Retinal pigment epithelial cell (primary cell): ENCODE data around the gene RBM12.
A peak's percentile ranks its signal among the peaks of the same experiment; 100 is the strongest.
"Not testable (repeated sequence)": the region's sequence is repeated elsewhere in the genome, so short reads cannot be mapped to it uniquely, and the experiment has no call there.

Experiments
- DNase-seq: peaks from one replicate; pipeline ENCODE4 v3.0.0-alpha.2; 2010; ENCODE audit warnings: low read depth
- H3K4me3 ChIP-seq: 2 replicates; pipeline ENCODE4 v1.5.1; 2011; ENCODE audit warnings: mild to moderate bottlenecking, low read length, control low read depth, moderate library complexity
- TF ChIP-seq, protein P1 (sequence below): conservative IDR thresholded peaks from 2 replicates; pipeline ENCODE4 v1.5.1; 2011; ENCODE audit warnings: low read depth, low read length, control low read depth, inconsistent platforms

The RBM12 gene

DNA sequence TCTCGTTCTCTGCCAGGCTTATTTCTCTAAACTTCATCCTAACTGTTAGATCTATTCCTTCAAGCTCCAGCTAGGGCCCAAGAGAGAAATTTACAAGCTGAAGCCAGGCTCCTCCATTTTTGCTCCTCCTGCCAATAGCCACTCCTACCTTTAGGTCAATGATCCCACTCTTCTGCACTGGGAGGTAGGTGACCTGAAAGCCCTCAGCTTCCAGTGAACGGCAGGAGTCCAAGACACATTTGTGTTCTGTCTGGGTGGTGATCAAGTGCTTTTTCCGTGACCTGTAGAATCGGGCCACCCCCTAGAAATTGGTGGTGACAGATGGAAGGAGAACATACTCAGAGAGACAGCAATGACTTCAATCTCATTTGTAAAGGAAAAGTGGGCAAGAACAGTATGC lies 25.6 kb upstream of the RBM12 start:
- TF ChIP-seq, protein P1, sequence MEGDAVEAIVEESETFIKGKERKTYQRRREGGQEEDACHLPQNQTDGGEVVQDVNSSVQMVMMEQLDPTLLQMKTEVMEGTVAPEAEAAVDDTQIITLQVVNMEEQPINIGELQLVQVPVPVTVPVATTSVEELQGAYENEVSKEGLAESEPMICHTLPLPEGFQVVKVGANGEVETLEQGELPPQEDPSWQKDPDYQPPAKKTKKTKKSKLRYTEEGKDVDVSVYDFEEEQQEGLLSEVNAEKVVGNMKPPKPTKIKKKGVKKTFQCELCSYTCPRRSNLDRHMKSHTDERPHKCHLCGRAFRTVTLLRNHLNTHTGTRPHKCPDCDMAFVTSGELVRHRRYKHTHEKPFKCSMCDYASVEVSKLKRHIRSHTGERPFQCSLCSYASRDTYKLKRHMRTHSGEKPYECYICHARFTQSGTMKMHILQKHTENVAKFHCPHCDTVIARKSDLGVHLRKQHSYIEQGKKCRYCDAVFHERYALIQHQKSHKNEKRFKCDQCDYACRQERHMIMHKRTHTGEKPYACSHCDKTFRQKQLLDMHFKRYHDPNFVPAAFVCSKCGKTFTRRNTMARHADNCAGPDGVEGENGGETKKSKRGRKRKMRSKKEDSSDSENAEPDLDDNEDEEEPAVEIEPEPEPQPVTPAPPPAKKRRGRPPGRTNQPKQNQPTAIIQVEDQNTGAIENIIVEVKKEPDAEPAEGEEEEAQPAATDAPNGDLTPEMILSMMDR, result no peak
- no peak overlapping the region for H3K4me3 ChIP-seq
- no peak for DNase-seq

DNA sequence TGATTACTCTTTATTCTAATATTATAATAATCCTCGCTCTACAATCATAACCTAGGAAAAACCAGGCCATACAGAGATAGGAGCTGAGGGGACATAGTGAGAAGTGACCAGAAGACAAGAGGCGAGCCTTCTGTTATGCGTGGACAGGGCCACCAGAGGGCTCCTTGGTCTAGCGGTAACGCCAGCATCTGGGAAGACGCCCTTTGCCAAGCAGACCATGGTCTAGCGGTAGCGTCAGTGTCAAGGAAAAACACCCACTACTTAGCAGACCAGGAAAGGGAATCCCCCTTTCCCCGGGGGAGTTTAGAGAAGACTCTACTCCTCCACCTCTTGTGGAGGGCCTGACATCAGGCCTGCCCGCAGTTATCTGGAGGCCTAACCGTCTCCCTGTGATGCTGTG lies 22.2 kb upstream of the RBM12 start:
- DNase-seq, H3K4me3 ChIP-seq: not testable (repeated sequence)
- TF ChIP-seq, protein P1, result peak; percentile 12

- DNase-seq, H3K4me3 ChIP-seq: not testable (repeated sequence)
Measured at GRCh38 chr20:35685368-35685767, 20.7 kb upstream of the RBM12 start.

DNA sequence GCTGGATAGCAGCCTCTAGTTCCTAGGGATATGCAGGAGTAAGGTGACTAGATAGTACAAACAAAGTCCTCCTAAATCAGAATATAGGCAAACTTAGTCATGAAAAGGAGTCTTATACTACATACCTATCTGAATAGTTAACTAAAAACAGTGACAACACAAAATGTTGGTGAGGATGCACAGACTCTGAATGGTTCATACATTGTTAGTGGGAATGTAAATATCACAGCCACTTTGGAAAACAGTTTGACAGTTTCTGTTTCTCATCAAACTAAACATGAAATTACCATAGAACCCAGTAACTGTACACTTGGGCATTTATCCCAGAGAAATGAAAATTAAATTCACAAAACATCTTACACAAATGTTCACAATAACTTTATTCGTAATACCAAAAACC lies 17.3 kb upstream of the RBM12 start:
- TF ChIP-seq, protein P1, result no peak
- no peak for DNase-seq
- H3K4me3 ChIP-seq, result no peak overlapping the region

DNA sequence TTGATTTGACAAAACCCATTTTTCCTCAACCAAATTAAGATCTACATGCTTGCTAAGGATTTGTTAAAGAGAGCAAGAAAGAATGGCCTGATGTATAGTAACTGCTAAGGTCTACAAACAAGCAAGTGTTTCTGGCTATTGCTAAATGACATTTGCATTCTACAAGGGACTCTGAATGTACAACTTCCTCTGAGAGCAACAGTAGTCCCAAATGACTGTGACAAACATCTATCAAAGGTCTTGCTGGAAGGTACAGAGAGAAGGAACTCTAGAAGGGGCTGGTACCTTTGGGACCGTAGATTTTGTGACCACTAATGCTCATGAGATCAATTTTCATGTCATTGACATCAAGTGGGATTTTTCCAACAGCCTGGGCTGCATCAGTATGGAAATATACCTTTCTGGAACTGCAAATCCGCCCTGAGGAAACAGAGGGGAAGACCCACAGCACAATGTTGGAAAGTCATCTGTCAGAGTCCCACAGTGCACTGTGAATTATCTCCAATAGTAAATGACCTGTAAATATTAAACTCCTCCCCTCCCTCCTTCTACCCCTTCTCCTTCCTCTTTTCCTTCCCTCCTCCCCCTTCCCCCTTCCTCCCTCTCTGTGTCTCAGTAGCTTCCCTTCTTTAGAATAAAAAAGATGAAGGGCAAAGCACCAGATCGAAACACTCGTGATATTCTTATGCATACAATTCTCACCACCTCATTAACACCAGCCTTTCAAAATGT lies 15.9 kb upstream of the RBM12 start:
- H3K4me3 ChIP-seq, result no peak overlapping the region
- no peak for DNase-seq
- TF ChIP-seq, protein P1, result no peak

GRCh38 chr20:35674921-35675320 lies 10.2 kb upstream of the RBM12 start:
- no peak for DNase-seq
- TF ChIP-seq, protein P1, result no peak
- no peak overlapping the region for H3K4me3 ChIP-seq

- no peak for DNase-seq
- TF ChIP-seq, protein P1, result no peak
- H3K4me3 ChIP-seq, result no peak overlapping the region
Measured at GRCh38 chr20:35673884-35674283, 9.2 kb upstream of the RBM12 start.
